HEK293T (cell line): ENCODE data around the gene SCARB1.
A peak's percentile ranks its signal among the peaks of the same experiment; 100 is the strongest.

Source experiments
- CTCF ChIA-PET: fragments of 350-600 bp; formaldehyde crosslinking; extraction: SDS; loops from one replicate; lab custom pipeline; 2021; ENCODE audit warnings: antibody characterized with exemption, inconsistent platforms; lab: Yijun Ruan, JAX
- POLR2A ChIA-PET: fragments of 350-600 bp; formaldehyde crosslinking; extraction: SDS; loops from one replicate; lab custom pipeline; 2020; ENCODE audit warnings: antibody characterized with exemption, inconsistent platforms; lab: Yijun Ruan, JAX
- DNase-seq: peaks from one replicate; pipeline ENCODE4 v3.0.0; 2012; ENCODE audit warnings: mixed read lengths; ENCODE audit errors: extremely low spot score
- ARNT ChIP-seq: fragments of 450-650 bp; IDR thresholded peaks from 2 replicates; pipeline ENCODE4 v1.6.1; 2017; ENCODE audit warnings: mild to moderate bottlenecking
- BHLHE40 ChIP-seq: fragments of 450-650 bp; IDR thresholded peaks from 2 replicates; pipeline ENCODE4 v1.6.1; 2016; ENCODE audit warnings: mild to moderate bottlenecking, moderate library complexity, borderline replicate concordance
- CTBP1 ChIP-seq: fragments of 450-650 bp; IDR thresholded peaks from 2 replicates; pipeline ENCODE4 v1.6.1; 2016; ENCODE audit warnings: borderline replicate concordance
- ELF4 ChIP-seq: fragments of 450-650 bp; IDR thresholded peaks from 2 replicates; pipeline ENCODE4 v1.6.1; 2017; ENCODE audit warnings: antibody characterized with exemption
- FOXA1 ChIP-seq: fragments of 450-650 bp; IDR thresholded peaks from 2 replicates; pipeline ENCODE4 v1.6.1; 2016; ENCODE audit warnings: mild to moderate bottlenecking
- FOXK2 ChIP-seq: fragments of 450-650 bp; IDR thresholded peaks from 2 replicates; pipeline ENCODE4 v1.6.1; 2016; ENCODE audit warnings: mild to moderate bottlenecking
- FOXM1 ChIP-seq: fragments of 450-650 bp; IDR thresholded peaks from 2 replicates; pipeline ENCODE4 v1.6.1; 2017; ENCODE audit warnings: mild to moderate bottlenecking, borderline replicate concordance
- HDGF ChIP-seq: fragments of 450-650 bp; IDR thresholded peaks from 2 replicates; pipeline ENCODE4 v1.6.1; 2017; ENCODE audit warnings: antibody characterized with exemption, borderline replicate concordance
- L3MBTL2 ChIP-seq: fragments of 450-650 bp; conservative IDR thresholded peaks from 2 replicates; pipeline ENCODE4 v1.6.1; 2016; ENCODE audit warnings: mild to moderate bottlenecking
- LEF1 ChIP-seq: fragments of 450-650 bp; IDR thresholded peaks from 2 replicates; pipeline ENCODE4 v1.6.1; 2017; ENCODE audit warnings: mild to moderate bottlenecking, borderline replicate concordance
- NFRKB ChIP-seq: fragments of 450-650 bp; IDR thresholded peaks from 2 replicates; pipeline ENCODE4 v1.6.1; 2016; ENCODE audit warnings: mild to moderate bottlenecking, moderate library complexity
- PKNOX1 ChIP-seq: fragments of 450-650 bp; IDR thresholded peaks from 2 replicates; pipeline ENCODE4 v1.6.1; 2016
- SP1 ChIP-seq: fragments of 450-650 bp; IDR thresholded peaks from 2 replicates; pipeline ENCODE4 v1.6.1; 2017
- SUZ12 ChIP-seq: fragments of 450-650 bp; IDR thresholded peaks from 2 replicates; pipeline ENCODE4 v1.6.1; 2016; ENCODE audit warnings: mild to moderate bottlenecking
- TARDBP ChIP-seq: fragments of 450-650 bp; IDR thresholded peaks from 2 replicates; pipeline ENCODE4 v1.6.1; 2016
- ZNF384 ChIP-seq: fragments of 450-650 bp; IDR thresholded peaks from 2 replicates; pipeline ENCODE4 v1.6.1; 2016

SCARB1 gene

GRCh38 chr12:124866195-124866882, 2.7 kb upstream of the SCARB1 start:
- POLR2A ChIA-PET = no interaction called here
- CTCF ChIA-PET = no interaction called here
- TF ChIP-seq CTBP1 (no peak), TARDBP (no peak), BHLHE40 (no peak)
- no peak for DNase-seq

GRCh38 chr12:124865728-124866127, 2.1 kb upstream of the SCARB1 start:
- TF ChIP-seq ZNF384 = no peak
- TF ChIP-seq BHLHE40 = no peak
- TF ChIP-seq NFRKB = no peak
- no peak for TF ChIP-seq SUZ12
- no peak for TF ChIP-seq LEF1
- no peak for TF ChIP-seq SP1
- no peak for TF ChIP-seq L3MBTL2
- TF ChIP-seq PKNOX1 = no peak
- no peak for TF ChIP-seq FOXK2
- TF ChIP-seq CTBP1 = no peak
- TF ChIP-seq ARNT = no peak
- TF ChIP-seq TARDBP = no peak
- TF ChIP-seq FOXA1 = no peak
- no peak for TF ChIP-seq HDGF
- TF ChIP-seq ELF4 = no peak
- no peak for TF ChIP-seq FOXM1
- POLR2A ChIA-PET = no interaction called here
- CTCF ChIA-PET = no interaction called here
- no peak for DNase-seq

- ChIA-PET CTCF (interaction anchor here (0.6 kb wide), 1 partner anchor 185 kb away, joined by 3 read pairs; no protein-coding TSS in a partner anchor), POLR2A (interaction anchor here (1.1 kb wide), 1 partner anchor 9 kb away, joined by 3 read pairs; no protein-coding TSS in a partner anchor)
- TF ChIP-seq CTBP1 (no peak), LEF1 (no peak), TARDBP (no peak), HDGF (no peak), ARNT (no peak), NFRKB (no peak), ELF4 (no peak), FOXA1 (no peak), SP1 (no peak), SUZ12 (no peak), PKNOX1 (no peak), BHLHE40 (no peak), L3MBTL2 (no peak; the same call in 1 of the 2 replicates), ZNF384 (no peak), FOXM1 (no peak), FOXK2 (no peak)
- no peak for DNase-seq
Measured at GRCh38 chr12:124864326-124864752, 675 bp upstream of the SCARB1 start.

- no peak for DNase-seq
- TF ChIP-seq BHLHE40 (no peak), SUZ12 (no peak), L3MBTL2 (peak; percentile 8; the same call in 1 of the 2 replicates)
- POLR2A ChIA-PET = interaction anchor here (2.4 kb wide), 1 partner anchor 52 kb away, joined by 5 read pairs; the partner anchor contains the start of gene UBC
- CTCF ChIA-PET = no interaction called here
Measured at GRCh38 chr12:124862768-124863415, 772 bp downstream of the SCARB1 start.

GRCh38 chr12:124861898-124862676, 1.6 kb downstream of the SCARB1 start:
- TF ChIP-seq NFRKB (no peak), FOXM1 (no peak), LEF1 (no peak), ELF4 (no peak), FOXK2 (no peak), TARDBP (no peak), BHLHE40 (no peak), L3MBTL2 (no peak), ZNF384 (no peak), ARNT (no peak), PKNOX1 (no peak), CTBP1 (no peak), HDGF (no peak), SP1 (no peak), FOXA1 (no peak)
- POLR2A ChIA-PET = interaction anchor here (0.6 to 2.4 kb wide), 2 partner anchors 9 to 53 kb away, joined by 3 to 5 read pairs; partner anchors contain the start of gene UBC
- CTCF ChIA-PET = interaction anchor here (0.5 kb wide), 1 partner anchor 43 kb away, joined by 6 read pairs; no protein-coding TSS in a partner anchor
- no peak for DNase-seq
